K562 (cell line): ENCODE data around the gene DPCD. TPM values are rescaled to one million over a fixed set of nuclear protein-coding genes. Genes with fewer than 3 reads are reported as not detected.

Source experiments
- ARID1B ChIP-seq: fragments of 450-650 bp; IDR thresholded peaks from 2 replicates; pipeline ENCODE4 v1.6.1; 2016; ENCODE audit warnings: antibody characterized with exemption, mild to moderate bottlenecking, inconsistent platforms
- CBFA2T2 ChIP-seq: fragments of 450-650 bp; conservative IDR thresholded peaks from 2 replicates; pipeline ENCODE4 v1.6.1; 2017; ENCODE audit warnings: mild to moderate bottlenecking
- CHCHD3 ChIP-seq: fragments of 250-450 bp; sonication (Bioruptor Pico); IDR thresholded peaks from 2 replicates; pipeline ENCODE4 v2.1.2; 2022; ENCODE audit warnings: mild to moderate bottlenecking
- CTCFL ChIP-seq: IDR thresholded peaks from 2 replicates; pipeline ENCODE4 v1.6.1; 2011; ENCODE audit warnings: borderline replicate concordance, low read depth, mild to moderate bottlenecking, moderate library complexity, low read length; ENCODE audit not compliant: insufficient read depth, poor library complexity, severe bottlenecking
- KLF6 ChIP-seq: fragments of 250-450 bp; sonication (Bioruptor Pico); IDR thresholded peaks from 2 replicates; pipeline ENCODE4 v1.4.0; 2020; ENCODE audit warnings: mild to moderate bottlenecking, moderate library complexity, borderline replicate concordance
- NBN ChIP-seq: fragments of 450-650 bp; IDR thresholded peaks from 2 replicates; pipeline ENCODE4 v1.6.1; 2016; ENCODE audit warnings: low read depth, mild to moderate bottlenecking
- NCOA4 ChIP-seq: fragments of 450-650 bp; IDR thresholded peaks from 2 replicates; pipeline ENCODE4 v1.6.1; 2018; ENCODE audit warnings: mild to moderate bottlenecking; ENCODE audit not compliant: partially characterized antibody
- PREB ChIP-seq: sonication (generic); formaldehyde crosslinking; IDR thresholded peaks from 2 replicates; pipeline ENCODE4 v1.8.1; 2023; ENCODE audit warnings: mild to moderate bottlenecking, missing genetic modification reagents
- RFX5 ChIP-seq: IDR thresholded peaks from 2 replicates; pipeline ENCODE4 v1.6.1; 2011; ENCODE audit warnings: low read depth, mild to moderate bottlenecking, improper control_type of control experiment, low read length
- RNF2 ChIP-seq: sonication (generic); IDR thresholded peaks from 2 replicates; pipeline ENCODE4 v1.6.1; 2016
- STAT5A ChIP-seq: IDR thresholded peaks from 2 replicates; pipeline ENCODE4 v1.6.1; 2012; ENCODE audit warnings: low read length, inconsistent platforms, borderline replicate concordance
- TAL1 ChIP-seq: fragments of 450-650 bp; IDR thresholded peaks from 2 replicates; pipeline ENCODE4 v1.6.1; 2016; ENCODE audit warnings: mild to moderate bottlenecking
- TRIM24 ChIP-seq, 2 experiments: fragments of 450-650 bp; IDR thresholded peaks; 2 replicates each; pipeline ENCODE4 v1.6.1; 2016
- TRIM28 ChIP-seq: fragments of 450-650 bp; IDR thresholded peaks from 2 replicates; pipeline ENCODE4 v1.6.1; 2017
- ZBTB43 ChIP-seq: sonication (generic); formaldehyde crosslinking; IDR thresholded peaks from 2 replicates; pipeline ENCODE4 v1.8.0; 2023; ENCODE audit warnings: mild to moderate bottlenecking, missing genetic modification reagents
- ZBTB8A ChIP-seq: fragments of 450-650 bp; IDR thresholded peaks from 2 replicates; pipeline ENCODE4 v1.6.1; 2018; ENCODE audit warnings: mild to moderate bottlenecking, moderate library complexity; ENCODE audit not compliant: partially characterized antibody
- ZNF76 ChIP-seq: fragments of 250-450 bp; sonication (Bioruptor Pico); IDR thresholded peaks from 2 replicates; pipeline ENCODE4 v1.4.0; 2020; ENCODE audit warnings: mild to moderate bottlenecking, moderate library complexity, borderline replicate concordance
- polyA plus RNA-seq, 8 experiments: library from polyadenylated mRNA; depleted of rRNA in 4 of 8; stranded (reverse) in 5 of 8; unstranded in 3 of 8; fragments of >200 nt; fragmentation: Nextera tagmentation in 2 of 8; fragmentation: Illumina TruSeq in 1 of 8; extraction: Ambion mirVana in 2 of 8; extraction: Trizol in 1 of 8; gene quantifications; 2 replicates each; pipeline versions ENCODE4 v1.2.1 to v1.2.3, GENCODE V29; 2011 to 2014; ENCODE audit warnings: inconsistent platforms in 1 of 8, missing spikeins in 1 of 8
- total RNA-seq, 7 experiments: library from RNA; depleted of rRNA in 6 of 7; stranded (reverse); fragments of >200 nt in 6 of 7; fragmentation: Illumina TruSeq in 2 of 7; extraction: Trizol in 2 of 7; gene quantifications; 2 replicates each; pipeline versions ENCODE4 v1.2.1 to v1.2.3, GENCODE V29; 2011 to 2021; ENCODE audit warnings: low replicate concordance in 1 of 7
- TF ChIP-seq, protein P1 (sequence below): fragments of 450-650 bp; formaldehyde crosslinking; IDR thresholded peaks from 2 replicates; pipeline ENCODE4 v1.4.0; 2020; ENCODE audit warnings: mild to moderate bottlenecking, moderate library complexity
- TF ChIP-seq, protein P2 (sequence below): fragments of 150-350 bp; IDR thresholded peaks from 2 replicates; pipeline ENCODE4 v1.6.1; 2014; ENCODE audit warnings: low read depth, mild to moderate bottlenecking, low read length, borderline replicate concordance

DPCD gene
- total and polyA plus RNA-seq, 9 of the 15 experiments (the other 6 are each of a cell fraction or from before 2014, with no cell fraction given) = 12.1 to 45.2 (median 20.0) TPM

GRCh38 chr10:101552442-101552841, 35.7 kb upstream of the DPCD start (continued):
- TF ChIP-seq, protein P1, sequence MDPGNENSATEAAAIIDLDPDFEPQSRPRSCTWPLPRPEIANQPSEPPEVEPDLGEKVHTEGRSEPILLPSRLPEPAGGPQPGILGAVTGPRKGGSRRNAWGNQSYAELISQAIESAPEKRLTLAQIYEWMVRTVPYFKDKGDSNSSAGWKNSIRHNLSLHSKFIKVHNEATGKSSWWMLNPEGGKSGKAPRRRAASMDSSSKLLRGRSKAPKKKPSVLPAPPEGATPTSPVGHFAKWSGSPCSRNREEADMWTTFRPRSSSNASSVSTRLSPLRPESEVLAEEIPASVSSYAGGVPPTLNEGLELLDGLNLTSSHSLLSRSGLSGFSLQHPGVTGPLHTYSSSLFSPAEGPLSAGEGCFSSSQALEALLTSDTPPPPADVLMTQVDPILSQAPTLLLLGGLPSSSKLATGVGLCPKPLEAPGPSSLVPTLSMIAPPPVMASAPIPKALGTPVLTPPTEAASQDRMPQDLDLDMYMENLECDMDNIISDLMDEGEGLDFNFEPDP = no peak
- no peak for TF ChIP-seq CTCFL
- no peak for TF ChIP-seq RFX5
- TF ChIP-seq ARID1B = peak; percentile 71
- no peak for TF ChIP-seq STAT5A
- TF ChIP-seq CHCHD3 (CRISPR knock-in tag) = no peak
- no peak for TF ChIP-seq ZNF76 (CRISPR knock-in tag)
- TF ChIP-seq TRIM24 (IDR thresholded peaks at IDR 0.05) = peak in 1 of 2 experiments; percentile 41; a peak in 3 of 4 replicates
- no peak for TF ChIP-seq NBN
- TF ChIP-seq, protein P2, sequence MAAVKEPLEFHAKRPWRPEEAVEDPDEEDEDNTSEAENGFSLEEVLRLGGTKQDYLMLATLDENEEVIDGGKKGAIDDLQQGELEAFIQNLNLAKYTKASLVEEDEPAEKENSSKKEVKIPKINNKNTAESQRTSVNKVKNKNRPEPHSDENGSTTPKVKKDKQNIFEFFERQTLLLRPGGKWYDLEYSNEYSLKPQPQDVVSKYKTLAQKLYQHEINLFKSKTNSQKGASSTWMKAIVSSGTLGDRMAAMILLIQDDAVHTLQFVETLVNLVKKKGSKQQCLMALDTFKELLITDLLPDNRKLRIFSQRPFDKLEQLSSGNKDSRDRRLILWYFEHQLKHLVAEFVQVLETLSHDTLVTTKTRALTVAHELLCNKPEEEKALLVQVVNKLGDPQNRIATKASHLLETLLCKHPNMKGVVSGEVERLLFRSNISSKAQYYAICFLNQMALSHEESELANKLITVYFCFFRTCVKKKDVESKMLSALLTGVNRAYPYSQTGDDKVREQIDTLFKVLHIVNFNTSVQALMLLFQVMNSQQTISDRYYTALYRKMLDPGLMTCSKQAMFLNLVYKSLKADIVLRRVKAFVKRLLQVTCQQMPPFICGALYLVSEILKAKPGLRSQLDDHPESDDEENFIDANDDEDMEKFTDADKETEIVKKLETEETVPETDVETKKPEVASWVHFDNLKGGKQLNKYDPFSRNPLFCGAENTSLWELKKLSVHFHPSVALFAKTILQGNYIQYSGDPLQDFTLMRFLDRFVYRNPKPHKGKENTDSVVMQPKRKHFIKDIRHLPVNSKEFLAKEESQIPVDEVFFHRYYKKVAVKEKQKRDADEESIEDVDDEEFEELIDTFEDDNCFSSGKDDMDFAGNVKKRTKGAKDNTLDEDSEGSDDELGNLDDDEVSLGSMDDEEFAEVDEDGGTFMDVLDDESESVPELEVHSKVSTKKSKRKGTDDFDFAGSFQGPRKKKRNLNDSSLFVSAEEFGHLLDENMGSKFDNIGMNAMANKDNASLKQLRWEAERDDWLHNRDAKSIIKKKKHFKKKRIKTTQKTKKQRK = no peak
- peak; percentile 62 for TF ChIP-seq CBFA2T2
- no peak for TF ChIP-seq RNF2
- TF ChIP-seq TRIM28 = peak; percentile 40; the same call in 1 of the 2 replicates
- no peak for TF ChIP-seq NCOA4
- TF ChIP-seq ZBTB8A = no peak
- TF ChIP-seq KLF6 (CRISPR knock-in tag) = no peak
- no peak for TF ChIP-seq ZBTB43
- peak; percentile 74 for TF ChIP-seq TAL1
- TF ChIP-seq PREB = no peak
